ENCODE measurements around the gene CEP112.

CEP112 gene

DNA sequence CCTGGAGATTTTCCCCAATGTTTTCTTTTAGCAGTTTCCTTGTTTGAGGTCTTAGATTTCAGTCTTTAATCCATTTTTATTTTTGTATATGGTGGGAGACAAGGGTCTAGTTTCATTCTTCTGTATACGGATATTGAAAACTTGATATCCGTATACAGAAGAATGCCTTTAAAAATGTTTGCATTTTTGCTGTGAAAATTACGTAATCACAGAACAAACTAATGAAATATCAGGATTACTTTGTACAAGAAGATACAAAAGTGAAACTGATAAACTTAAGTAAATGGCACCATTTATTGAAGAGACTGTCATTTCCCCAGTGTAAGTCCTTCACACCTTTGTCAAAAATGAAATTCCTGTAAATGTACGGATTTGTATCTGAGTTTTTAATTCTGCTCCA is 13.3 kb downstream of the CEP112 start:
- H3K9ac ChIP-seq, result no peak overlapping the region
- no peaks in the 10 kb centered on the region for H3K4me1 ChIP-seq (ENCODE audit: low read depth, poor library complexity, severe bottlenecking)
- H3K79me2 ChIP-seq (ENCODE audit: insufficient read depth, low read depth), result no peaks in the 10 kb centered on the region
- H4K20me1 ChIP-seq (ENCODE audit: insufficient read depth), result no peaks in the 10 kb centered on the region
- no peak overlapping the region for H3K27ac ChIP-seq
- H2AFZ ChIP-seq (ENCODE audit: low read depth), result no peak overlapping the region
- H3K36me3 ChIP-seq (ENCODE audit: insufficient read depth), result no peaks in the 10 kb centered on the region
- no peaks in the 10 kb centered on the region for H3K27me3 ChIP-seq (ENCODE audit: insufficient read depth, low read depth)
- H3K4me3 ChIP-seq (IDR thresholded peaks at IDR 0.05; ENCODE audit: insufficient read depth, low read depth, low read length), result no peak overlapping the region
- no peak overlapping the region for H3K4me2 ChIP-seq
- TF ChIP-seq CTCF (conservative IDR thresholded peaks at IDR 0.05; ENCODE audit: low read depth, low read length), result no peak

DNA sequence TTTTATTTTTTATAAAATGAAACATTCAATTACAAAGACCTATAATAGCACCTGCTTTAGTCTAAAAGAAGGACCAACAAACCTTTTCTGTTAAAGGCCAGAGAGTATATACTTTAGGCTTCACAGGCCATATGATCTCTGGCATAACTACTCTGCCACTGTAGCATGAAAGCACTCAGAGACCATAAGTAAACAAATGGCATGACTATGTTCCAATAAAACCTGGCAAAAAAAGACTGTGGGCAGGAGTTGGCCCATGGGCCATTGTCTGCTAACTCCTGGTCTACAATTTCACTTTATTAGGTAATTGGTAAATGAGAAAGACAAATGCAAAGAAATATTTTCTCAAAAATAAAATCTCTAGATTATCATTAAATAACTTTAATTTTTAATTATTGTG is 14.9 kb downstream of the CEP112 start:
- Histone ChIP-seq H4K20me1 (ENCODE audit: insufficient read depth) (no peaks in the 10 kb centered on the region), H2AFZ (ENCODE audit: low read depth) (no peak overlapping the region), H3K79me2 (ENCODE audit: insufficient read depth, low read depth) (no peaks in the 10 kb centered on the region), H3K4me1 (ENCODE audit: low read depth, poor library complexity, severe bottlenecking) (no peaks in the 10 kb centered on the region), H3K27ac (no peak overlapping the region), H3K27me3 (ENCODE audit: insufficient read depth, low read depth) (no peaks in the 10 kb centered on the region), H3K4me2 (no peak overlapping the region), H3K9ac (no peak overlapping the region), H3K4me3 (IDR thresholded peaks at IDR 0.05; ENCODE audit: insufficient read depth, low read depth, low read length) (no peak overlapping the region), H3K36me3 (ENCODE audit: insufficient read depth) (no peaks in the 10 kb centered on the region)
- TF ChIP-seq CTCF (conservative IDR thresholded peaks at IDR 0.05; ENCODE audit: low read depth, low read length), result no peak

DNA sequence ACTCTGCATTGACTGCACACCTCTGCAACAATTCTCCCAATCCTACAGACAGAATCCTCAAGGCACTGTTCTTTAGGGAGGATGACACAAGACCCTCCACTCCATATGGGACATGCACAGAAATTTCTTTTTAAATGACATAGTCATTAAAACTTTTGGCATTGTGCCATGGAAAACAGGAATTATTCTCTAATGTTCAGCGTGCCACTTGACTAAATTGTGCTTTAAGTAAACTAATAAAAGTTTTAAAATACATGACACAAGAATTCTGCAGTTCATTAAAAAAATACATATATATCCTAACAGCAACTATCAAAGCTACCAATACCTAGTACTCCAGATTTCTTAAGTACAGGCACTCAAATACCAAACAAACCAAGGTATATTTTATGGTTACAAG is 16.0 kb downstream of the CEP112 start:
- Histone ChIP-seq H3K27ac (no peak overlapping the region), H3K4me1 (ENCODE audit: low read depth, poor library complexity, severe bottlenecking) (no peaks in the 10 kb centered on the region), H3K4me3 (IDR thresholded peaks at IDR 0.05; ENCODE audit: insufficient read depth, low read depth, low read length) (no peak overlapping the region), H4K20me1 (ENCODE audit: insufficient read depth) (no peaks in the 10 kb centered on the region), H3K36me3 (ENCODE audit: insufficient read depth) (no peaks in the 10 kb centered on the region), H3K9ac (no peak overlapping the region), H2AFZ (ENCODE audit: low read depth) (no peak overlapping the region), H3K4me2 (no peak overlapping the region), H3K27me3 (ENCODE audit: insufficient read depth, low read depth) (no peaks in the 10 kb centered on the region), H3K79me2 (ENCODE audit: insufficient read depth, low read depth) (no peaks in the 10 kb centered on the region)
- no peak for TF ChIP-seq CTCF (conservative IDR thresholded peaks at IDR 0.05; ENCODE audit: low read depth, low read length)

DNA sequence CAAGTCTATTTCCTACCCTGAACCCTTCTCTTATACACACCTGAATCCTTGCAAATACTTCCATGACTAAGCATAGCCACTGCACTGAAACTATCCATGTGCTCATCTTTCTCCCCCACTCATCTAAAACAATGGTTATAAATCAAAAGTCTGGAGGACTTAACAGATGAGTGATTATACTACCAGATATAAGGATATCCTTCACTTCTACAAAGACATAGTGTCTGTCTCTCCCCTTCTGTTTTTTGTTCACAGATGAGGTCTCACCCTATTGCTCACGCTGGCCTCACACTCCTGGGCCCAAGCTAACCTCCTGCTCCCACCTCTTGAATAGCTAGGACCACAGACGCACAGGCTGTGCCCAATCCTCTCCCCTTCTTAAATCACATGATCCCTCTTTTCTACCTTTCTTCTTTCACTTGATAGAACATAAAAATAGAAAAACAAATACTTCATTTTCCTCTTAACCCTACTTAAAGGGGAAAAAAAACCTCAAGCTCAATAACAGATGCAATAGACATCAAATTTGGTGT is 19.2 kb downstream of the CEP112 start:
- Histone ChIP-seq H3K4me2 (no peak overlapping the region), H3K36me3 (ENCODE audit: insufficient read depth) (no peaks in the 10 kb centered on the region), H3K4me1 (ENCODE audit: low read depth, poor library complexity, severe bottlenecking) (no peaks in the 10 kb centered on the region), H3K4me3 (IDR thresholded peaks at IDR 0.05; ENCODE audit: insufficient read depth, low read depth, low read length) (no peak overlapping the region), H3K27ac (no peak overlapping the region), H3K79me2 (ENCODE audit: insufficient read depth, low read depth) (no peaks in the 10 kb centered on the region), H2AFZ (ENCODE audit: low read depth) (no peak overlapping the region), H4K20me1 (ENCODE audit: insufficient read depth) (no peaks in the 10 kb centered on the region), H3K9ac (no peak overlapping the region), H3K27me3 (ENCODE audit: insufficient read depth, low read depth) (no peaks in the 10 kb centered on the region)
- TF ChIP-seq CTCF (conservative IDR thresholded peaks at IDR 0.05; ENCODE audit: low read depth, low read length), result no peak
